ENCODE measurements around the gene TAF7L.
"Not testable (repeated sequence)": the region's sequence is repeated elsewhere in the genome, so short reads cannot be mapped to it uniquely, and the experiment has no call there.

DNA sequence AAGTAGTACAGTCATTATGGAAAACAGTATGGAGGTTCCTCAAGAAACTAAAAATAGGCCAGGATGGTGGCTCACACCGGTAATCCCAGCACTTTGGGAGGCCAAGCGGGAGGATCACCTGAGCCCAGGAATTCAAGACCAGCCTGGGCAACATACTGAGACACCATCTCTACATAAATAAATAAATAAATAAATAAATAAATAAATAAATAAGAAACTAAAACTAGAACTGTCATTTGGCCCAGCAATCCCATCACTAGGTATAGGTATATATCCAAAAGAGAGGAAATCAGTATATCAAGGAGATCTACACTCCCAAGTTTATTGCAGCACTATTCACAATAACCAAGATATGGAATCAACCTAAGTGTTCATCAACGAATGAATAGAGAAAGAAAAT is 4.5 kb upstream of the TAF7L start:
- TF ChIP-seq, protein P1, sequence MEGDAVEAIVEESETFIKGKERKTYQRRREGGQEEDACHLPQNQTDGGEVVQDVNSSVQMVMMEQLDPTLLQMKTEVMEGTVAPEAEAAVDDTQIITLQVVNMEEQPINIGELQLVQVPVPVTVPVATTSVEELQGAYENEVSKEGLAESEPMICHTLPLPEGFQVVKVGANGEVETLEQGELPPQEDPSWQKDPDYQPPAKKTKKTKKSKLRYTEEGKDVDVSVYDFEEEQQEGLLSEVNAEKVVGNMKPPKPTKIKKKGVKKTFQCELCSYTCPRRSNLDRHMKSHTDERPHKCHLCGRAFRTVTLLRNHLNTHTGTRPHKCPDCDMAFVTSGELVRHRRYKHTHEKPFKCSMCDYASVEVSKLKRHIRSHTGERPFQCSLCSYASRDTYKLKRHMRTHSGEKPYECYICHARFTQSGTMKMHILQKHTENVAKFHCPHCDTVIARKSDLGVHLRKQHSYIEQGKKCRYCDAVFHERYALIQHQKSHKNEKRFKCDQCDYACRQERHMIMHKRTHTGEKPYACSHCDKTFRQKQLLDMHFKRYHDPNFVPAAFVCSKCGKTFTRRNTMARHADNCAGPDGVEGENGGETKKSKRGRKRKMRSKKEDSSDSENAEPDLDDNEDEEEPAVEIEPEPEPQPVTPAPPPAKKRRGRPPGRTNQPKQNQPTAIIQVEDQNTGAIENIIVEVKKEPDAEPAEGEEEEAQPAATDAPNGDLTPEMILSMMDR (IDR thresholded peaks at IDR 0.05; ENCODE audit: borderline replicate concordance, extremely low read depth, low read length, poor library complexity, severe bottlenecking), result not testable (repeated sequence)
- not testable (repeated sequence) for TF ChIP-seq EZH2 (IDR thresholded peaks at IDR 0.05; ENCODE audit: borderline replicate concordance, low read depth, low read length, severe bottlenecking)
